ENCODE data around the gene ANKFY1.

ANKFY1 gene

GRCh38 chr17:4263282-4264215, at the start of gene ANKFY1:
TSS of gene ANKFY1 (minus strand) at chr17:4263979. CDS start at chr17:4263941, 38 bp downstream.
- H3K9me3 ChIP-seq (ENCODE audit: low read length): peaks cover 16% of the 10 kb centered on the region
- H2AFZ ChIP-seq (ENCODE audit: low read depth, low read length): peak within 1 kb of the TSS; percentile 78
- peak within 1 kb of the TSS; percentile 58 for H3K4me3 ChIP-seq (ENCODE audit: low read length)
- no peaks in the 10 kb centered on the region for H3K27me3 ChIP-seq (ENCODE audit: insufficient read depth, low read length)
- peaks cover 11% of the 10 kb centered on the region for H3K4me1 ChIP-seq (ENCODE audit: insufficient read depth, low read length)
- peaks cover 19% of the 10 kb centered on the region for H3K36me3 ChIP-seq (ENCODE audit: insufficient read depth, low read length)

DNA sequence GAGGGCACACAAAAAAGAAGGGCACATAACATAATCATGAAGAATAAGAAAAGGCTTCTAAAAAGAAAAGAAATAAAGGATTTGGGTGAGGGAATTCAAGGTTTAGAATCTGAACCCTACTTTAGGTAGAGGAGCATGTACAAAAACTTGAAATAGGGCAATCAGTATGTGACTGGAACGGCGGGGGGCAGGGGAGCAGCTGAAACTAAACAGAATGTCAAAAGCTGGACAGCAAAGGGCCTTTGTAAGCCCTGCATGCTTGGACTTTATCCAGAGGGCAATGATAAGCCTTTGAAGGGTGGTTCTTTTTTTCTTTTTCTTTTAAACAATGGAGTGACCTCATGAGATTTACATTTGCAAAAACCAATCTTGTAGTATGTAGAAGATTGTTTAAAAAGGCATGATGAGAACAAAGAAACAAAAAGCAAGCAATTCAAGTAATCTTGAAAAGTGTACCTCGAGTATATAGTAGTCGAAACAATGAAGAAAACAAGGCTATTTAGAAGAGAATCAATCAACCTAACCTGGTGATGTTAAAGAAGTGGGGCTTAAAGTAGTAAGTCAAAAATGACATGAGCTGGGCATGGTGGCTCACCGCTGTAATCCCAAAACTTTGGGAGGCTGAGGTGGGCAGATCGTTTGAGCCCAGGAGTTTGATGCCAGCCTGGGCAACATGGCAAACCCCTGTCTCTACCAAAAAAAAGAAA, 46.7 kb upstream of the ANKFY1 start:
- peaks cover 3% of the 10 kb centered on the region for H3K9me3 ChIP-seq (ENCODE audit: low read length)
- H3K4me1 ChIP-seq (ENCODE audit: insufficient read depth, low read length): peaks cover 14% of the 10 kb centered on the region
- no peak overlapping the region for H3K4me3 ChIP-seq (ENCODE audit: low read length)
- H2AFZ ChIP-seq (ENCODE audit: low read depth, low read length): no peak overlapping the region
- no peaks in the 10 kb centered on the region for H3K27me3 ChIP-seq (ENCODE audit: insufficient read depth, low read length)
- H3K36me3 ChIP-seq (ENCODE audit: insufficient read depth, low read length): no peaks in the 10 kb centered on the region

DNA sequence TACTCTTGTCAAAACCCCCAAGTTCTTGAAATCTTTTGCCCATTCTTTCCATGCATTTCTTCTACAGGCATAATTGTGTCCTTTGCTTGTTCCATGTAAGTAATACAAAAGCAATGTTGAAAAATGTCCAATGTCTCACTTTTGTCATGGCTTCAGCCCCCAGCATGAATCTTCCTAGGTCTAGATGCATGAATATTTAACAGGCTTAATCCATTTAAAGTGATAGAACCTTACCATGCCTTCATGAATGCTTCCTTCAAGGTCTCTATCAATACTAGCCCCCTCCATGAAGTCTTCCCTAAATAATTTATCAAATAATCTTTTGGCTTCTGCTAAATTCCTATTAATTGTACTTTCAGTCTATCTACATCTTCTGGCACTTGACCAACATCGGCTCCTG, 46.1 kb upstream of the ANKFY1 start:
- Histone ChIP-seq H3K9me3 (ENCODE audit: low read length) (peaks cover 3% of the 10 kb centered on the region), H3K4me3 (ENCODE audit: low read length) (no peak overlapping the region), H3K36me3 (ENCODE audit: insufficient read depth, low read length) (peaks cover 3% of the 10 kb centered on the region), H2AFZ (ENCODE audit: low read depth, low read length) (no peak overlapping the region), H3K4me1 (ENCODE audit: insufficient read depth, low read length) (peaks cover 14% of the 10 kb centered on the region), H3K27me3 (ENCODE audit: insufficient read depth, low read length) (no peaks in the 10 kb centered on the region)

GRCh38 chr17:4307179-4307930, 43.6 kb upstream of the ANKFY1 start:
- Histone ChIP-seq H3K36me3 (ENCODE audit: insufficient read depth, low read length) (peaks cover 5% of the 10 kb centered on the region), H3K9me3 (ENCODE audit: low read length) (peaks cover 3% of the 10 kb centered on the region), H2AFZ (ENCODE audit: low read depth, low read length) (no peak overlapping the region), H3K4me1 (ENCODE audit: insufficient read depth, low read length) (peaks cover 14% of the 10 kb centered on the region), H3K27me3 (ENCODE audit: insufficient read depth, low read length) (no peaks in the 10 kb centered on the region), H3K4me3 (ENCODE audit: low read length) (no peak overlapping the region)

DNA sequence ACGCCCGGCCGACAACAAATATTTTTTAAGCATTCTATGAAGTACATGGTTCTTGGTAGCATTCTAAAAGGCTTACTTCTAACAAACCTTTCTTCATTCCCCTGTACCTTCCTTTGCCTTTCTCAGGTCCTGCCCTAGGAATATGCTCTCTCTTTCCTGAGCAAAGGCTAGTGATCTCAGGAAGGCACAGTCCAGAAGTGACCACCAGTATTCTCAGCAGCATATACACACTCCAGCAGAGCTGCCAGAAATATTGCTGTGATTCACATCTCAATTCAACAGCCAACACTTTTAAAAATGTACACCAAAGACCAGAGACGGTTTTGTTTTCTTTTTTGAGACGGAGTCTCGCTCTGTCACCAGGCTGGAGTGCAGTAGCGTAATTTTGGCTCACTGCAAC, 41.4 kb upstream of the ANKFY1 start:
- H3K4me1 ChIP-seq (ENCODE audit: insufficient read depth, low read length): peaks cover 9% of the 10 kb centered on the region
- H3K36me3 ChIP-seq (ENCODE audit: insufficient read depth, low read length): peaks cover 10% of the 10 kb centered on the region
- H3K27me3 ChIP-seq (ENCODE audit: insufficient read depth, low read length): no peaks in the 10 kb centered on the region
- H3K9me3 ChIP-seq (ENCODE audit: low read length): peaks cover under 1% of the 10 kb centered on the region
- no peak overlapping the region for H2AFZ ChIP-seq (ENCODE audit: low read depth, low read length)
- H3K4me3 ChIP-seq (ENCODE audit: low read length): no peak overlapping the region

- Histone ChIP-seq H3K27me3 (ENCODE audit: insufficient read depth, low read length) (no peaks in the 10 kb centered on the region), H3K4me1 (ENCODE audit: insufficient read depth, low read length) (peaks cover 2% of the 10 kb centered on the region), H3K4me3 (ENCODE audit: low read length) (no peak overlapping the region), H2AFZ (ENCODE audit: low read depth, low read length) (no peak overlapping the region), H3K9me3 (ENCODE audit: low read length) (no peaks in the 10 kb centered on the region), H3K36me3 (ENCODE audit: insufficient read depth, low read length) (peaks cover 10% of the 10 kb centered on the region)
These were observed 40.7 kb upstream of the ANKFY1 start for GRCh38 chr17:4304417-4305027.

- peaks cover 10% of the 10 kb centered on the region for H3K36me3 ChIP-seq (ENCODE audit: insufficient read depth, low read length)
- peaks cover 10% of the 10 kb centered on the region for H3K4me1 ChIP-seq (ENCODE audit: insufficient read depth, low read length)
- H2AFZ ChIP-seq (ENCODE audit: low read depth, low read length): no peak overlapping the region
- no peaks in the 10 kb centered on the region for H3K27me3 ChIP-seq (ENCODE audit: insufficient read depth, low read length)
- H3K4me3 ChIP-seq (ENCODE audit: low read length): no peak overlapping the region
- no peaks in the 10 kb centered on the region for H3K9me3 ChIP-seq (ENCODE audit: low read length)
These were observed 37.3 kb upstream of the ANKFY1 start for GRCh38 chr17:4301066-4301465.

- no peaks in the 10 kb centered on the region for H3K9me3 ChIP-seq (ENCODE audit: low read length)
- H2AFZ ChIP-seq (ENCODE audit: low read depth, low read length): no peak overlapping the region
- no peak overlapping the region for H3K4me3 ChIP-seq (ENCODE audit: low read length)
- H3K4me1 ChIP-seq (ENCODE audit: insufficient read depth, low read length): peaks cover 10% of the 10 kb centered on the region
- H3K36me3 ChIP-seq (ENCODE audit: insufficient read depth, low read length): peaks cover 13% of the 10 kb centered on the region
- H3K27me3 ChIP-seq (ENCODE audit: insufficient read depth, low read length): no peaks in the 10 kb centered on the region
These were observed 33.6 kb upstream of the ANKFY1 start for GRCh38 chr17:4297351-4297750.

DNA sequence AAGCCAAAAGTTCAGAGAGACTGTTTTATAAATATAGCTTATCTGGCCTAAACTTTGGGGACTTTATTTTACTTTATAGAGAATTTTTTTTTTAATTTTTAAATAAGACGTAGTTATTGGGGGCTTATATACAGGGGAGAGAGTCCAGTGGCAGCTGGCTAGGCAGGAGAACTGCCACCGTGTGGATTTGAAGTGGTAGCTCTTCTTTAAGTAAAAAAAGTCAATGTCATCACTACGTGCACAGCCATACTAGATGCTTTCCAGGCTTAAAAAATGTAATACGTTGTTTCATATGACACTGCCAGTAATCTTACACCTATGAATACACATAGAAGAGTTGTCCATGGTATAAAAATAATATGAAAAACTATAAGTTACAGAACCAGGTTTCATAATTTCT, 31.9 kb upstream of the ANKFY1 start:
- H3K36me3 ChIP-seq (ENCODE audit: insufficient read depth, low read length): peaks cover 9% of the 10 kb centered on the region
- H3K9me3 ChIP-seq (ENCODE audit: low read length): no peaks in the 10 kb centered on the region
- no peaks in the 10 kb centered on the region for H3K27me3 ChIP-seq (ENCODE audit: insufficient read depth, low read length)
- H3K4me3 ChIP-seq (ENCODE audit: low read length): no peak overlapping the region
- H3K4me1 ChIP-seq (ENCODE audit: insufficient read depth, low read length): peaks cover 10% of the 10 kb centered on the region
- H2AFZ ChIP-seq (ENCODE audit: low read depth, low read length): no peak overlapping the region

DNA sequence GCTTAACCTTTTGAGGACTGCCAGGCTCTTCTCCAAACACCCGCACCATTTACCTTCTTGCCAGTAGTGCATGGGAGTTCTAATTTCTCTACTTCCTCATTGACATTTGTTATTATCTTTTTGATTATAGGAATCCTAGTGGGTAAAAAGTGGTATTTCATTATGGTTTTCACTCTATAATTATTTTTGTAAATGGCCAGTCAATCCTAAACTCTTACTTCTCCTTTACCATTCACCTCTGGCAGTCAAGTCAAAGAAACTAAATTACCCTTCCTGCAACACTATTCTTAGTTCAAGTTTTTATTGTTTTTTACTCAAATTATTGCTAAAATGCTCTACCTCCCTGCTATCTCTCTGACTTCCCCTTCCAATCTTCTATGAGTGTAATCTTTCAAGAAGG, 29.8 kb upstream of the ANKFY1 start:
- Histone ChIP-seq H3K4me1 (ENCODE audit: insufficient read depth, low read length) (peaks cover 10% of the 10 kb centered on the region), H3K4me3 (ENCODE audit: low read length) (no peak overlapping the region), H3K9me3 (ENCODE audit: low read length) (no peaks in the 10 kb centered on the region), H2AFZ (ENCODE audit: low read depth, low read length) (no peak overlapping the region), H3K27me3 (ENCODE audit: insufficient read depth, low read length) (no peaks in the 10 kb centered on the region), H3K36me3 (ENCODE audit: insufficient read depth, low read length) (peaks cover 14% of the 10 kb centered on the region)

DNA sequence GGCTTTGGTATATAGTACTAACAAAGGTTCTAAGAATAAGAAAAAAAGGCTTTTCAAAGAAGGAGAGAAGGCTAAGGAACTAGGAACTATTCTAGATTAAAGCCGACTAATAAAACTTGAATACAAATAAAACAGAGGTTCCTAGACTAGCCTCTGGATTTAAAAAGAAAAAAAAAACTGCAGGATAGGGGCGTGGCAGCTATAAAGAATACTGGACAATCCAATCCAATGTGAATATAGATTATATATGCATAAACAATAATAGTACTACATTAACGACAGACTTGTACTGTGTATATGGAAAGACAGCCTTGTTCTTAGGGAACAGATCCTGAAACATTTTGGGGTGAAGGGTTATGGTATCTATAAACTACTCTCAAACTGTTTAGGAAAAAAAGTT, 23.9 kb upstream of the ANKFY1 start:
- H3K36me3 ChIP-seq (ENCODE audit: insufficient read depth, low read length): peaks cover 15% of the 10 kb centered on the region
- no peaks in the 10 kb centered on the region for H3K4me1 ChIP-seq (ENCODE audit: insufficient read depth, low read length)
- H3K4me3 ChIP-seq (ENCODE audit: low read length): no peak overlapping the region
- no peaks in the 10 kb centered on the region for H3K27me3 ChIP-seq (ENCODE audit: insufficient read depth, low read length)
- H3K9me3 ChIP-seq (ENCODE audit: low read length): no peaks in the 10 kb centered on the region
- no peak overlapping the region for H2AFZ ChIP-seq (ENCODE audit: low read depth, low read length)

- H3K36me3 ChIP-seq (ENCODE audit: insufficient read depth, low read length): peaks cover 18% of the 10 kb centered on the region
- H2AFZ ChIP-seq (ENCODE audit: low read depth, low read length): no peak overlapping the region
- no peaks in the 10 kb centered on the region for H3K9me3 ChIP-seq (ENCODE audit: low read length)
- no peaks in the 10 kb centered on the region for H3K4me1 ChIP-seq (ENCODE audit: insufficient read depth, low read length)
- no peaks in the 10 kb centered on the region for H3K27me3 ChIP-seq (ENCODE audit: insufficient read depth, low read length)
- no peak overlapping the region for H3K4me3 ChIP-seq (ENCODE audit: low read length)
These were observed 12.7 kb upstream of the ANKFY1 start for GRCh38 chr17:4276514-4276913.

Measured in neuron (in vitro differentiated cells).